HG03025 (cell line): ENCODE results near the gene C1QTNF2.

Source experiments
- ATAC-seq: cut with Tn5 transposase; IDR thresholded peaks from one replicate; pipeline ENCODE4 v1.9.1; 2021; ENCODE audit warnings: mild to moderate bottlenecking, moderate library complexity; ENCODE audit not compliant: unreplicated experiment, low FRiP score

The C1QTNF2 gene, protein sequence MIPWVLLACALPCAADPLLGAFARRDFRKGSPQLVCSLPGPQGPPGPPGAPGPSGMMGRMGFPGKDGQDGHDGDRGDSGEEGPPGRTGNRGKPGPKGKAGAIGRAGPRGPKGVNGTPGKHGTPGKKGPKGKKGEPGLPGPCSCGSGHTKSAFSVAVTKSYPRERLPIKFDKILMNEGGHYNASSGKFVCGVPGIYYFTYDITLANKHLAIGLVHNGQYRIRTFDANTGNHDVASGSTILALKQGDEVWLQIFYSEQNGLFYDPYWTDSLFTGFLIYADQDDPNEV

DNA sequence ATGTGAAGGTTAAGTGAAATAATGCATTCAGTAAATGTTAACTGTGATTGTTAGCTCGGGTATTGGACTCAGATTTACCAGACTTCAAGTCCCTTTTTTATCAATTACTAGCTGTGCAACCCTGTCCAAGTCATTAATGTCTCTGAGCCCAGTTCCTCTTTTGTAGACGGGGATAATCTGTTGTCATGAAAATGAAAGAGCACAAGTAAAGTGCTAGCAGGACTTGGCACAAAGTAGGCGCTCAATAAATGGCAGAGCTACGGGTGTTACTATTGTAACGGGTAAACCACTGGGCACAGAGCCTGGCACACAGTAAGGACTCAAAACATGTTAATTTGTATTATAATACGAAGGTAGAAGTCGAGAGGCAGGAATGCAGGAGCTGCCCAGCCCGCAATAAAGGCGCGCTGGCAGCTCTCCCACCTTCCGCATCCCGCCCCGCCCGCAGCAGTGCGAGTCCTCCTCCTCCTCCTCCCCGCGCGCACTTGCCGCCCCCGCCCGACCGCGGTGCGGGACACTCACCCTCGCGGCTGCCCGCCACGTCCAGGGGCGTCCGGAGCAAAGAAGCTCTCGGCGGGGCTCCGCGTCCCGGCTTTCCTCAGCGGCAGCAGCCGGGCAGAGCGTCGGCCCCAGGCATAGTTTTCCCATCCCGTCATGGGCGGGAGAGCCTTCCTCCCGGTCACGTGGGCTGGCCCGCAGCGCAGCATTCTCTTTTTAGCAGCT, at the start of gene C1QTNF2:
Gene C1QTNF2, minus strand, starts transcription at position 637 of the 723 bp plus-strand sequence. CDS start 15,615 bp downstream, outside the sequence.
- no peak for ATAC-seq

DNA sequence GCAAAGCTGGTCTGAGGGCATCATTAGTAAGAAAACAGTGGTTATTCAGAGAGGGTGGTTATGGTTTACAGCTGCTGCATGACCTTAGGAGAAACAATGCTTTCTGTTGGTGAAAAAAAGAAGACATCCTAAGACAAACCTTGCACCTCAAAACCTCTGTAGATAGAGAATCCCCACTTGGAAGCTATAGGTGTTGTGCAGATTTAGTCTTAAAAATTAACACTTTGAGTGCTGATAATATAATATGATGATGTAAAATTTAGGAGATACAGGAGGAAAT, 49.8 kb upstream of the C1QTNF2 start:
- no peak for ATAC-seq

DNA sequence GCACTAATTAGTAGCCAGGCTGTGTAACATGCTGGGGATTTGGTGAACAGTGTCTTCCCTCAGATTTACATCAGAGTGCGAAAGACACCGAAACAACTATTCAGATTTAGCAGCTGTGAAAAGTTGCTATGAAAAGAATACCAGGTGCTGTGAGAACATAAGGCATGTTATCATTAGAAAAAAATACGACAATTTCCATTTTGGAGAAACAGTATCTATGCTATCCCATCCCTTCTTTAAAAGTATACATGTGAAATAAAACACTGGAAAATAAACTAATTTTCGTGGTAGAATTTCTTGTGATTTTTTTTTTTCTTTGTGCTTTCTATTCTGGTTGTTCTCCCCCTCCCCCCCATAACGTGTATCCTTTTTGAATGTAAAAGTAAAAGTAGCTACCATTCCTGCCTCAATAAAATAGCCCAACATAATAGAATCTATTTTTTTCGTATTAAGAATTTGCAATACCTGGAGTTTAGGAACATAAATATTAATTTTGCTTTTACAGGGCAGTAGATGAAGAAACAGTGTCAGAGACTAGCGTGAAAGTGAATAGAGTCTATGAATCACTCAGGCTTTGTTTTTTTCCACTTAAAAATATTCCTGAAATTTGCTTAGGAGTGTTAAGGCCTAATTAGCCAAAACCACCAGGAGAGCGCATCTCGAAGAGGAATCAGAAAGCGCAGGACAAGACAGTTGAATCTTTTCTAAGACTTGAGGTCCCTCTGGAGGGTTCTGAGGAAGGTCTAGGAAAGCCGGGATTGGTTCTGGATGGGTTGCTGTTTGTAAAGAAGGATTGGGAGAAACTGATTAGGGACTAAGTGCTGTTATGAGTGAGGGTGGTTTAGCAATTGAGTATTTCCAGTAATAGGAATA, 49.3 kb upstream of the C1QTNF2 start:
- ATAC-seq = peak; percentile 27

DNA sequence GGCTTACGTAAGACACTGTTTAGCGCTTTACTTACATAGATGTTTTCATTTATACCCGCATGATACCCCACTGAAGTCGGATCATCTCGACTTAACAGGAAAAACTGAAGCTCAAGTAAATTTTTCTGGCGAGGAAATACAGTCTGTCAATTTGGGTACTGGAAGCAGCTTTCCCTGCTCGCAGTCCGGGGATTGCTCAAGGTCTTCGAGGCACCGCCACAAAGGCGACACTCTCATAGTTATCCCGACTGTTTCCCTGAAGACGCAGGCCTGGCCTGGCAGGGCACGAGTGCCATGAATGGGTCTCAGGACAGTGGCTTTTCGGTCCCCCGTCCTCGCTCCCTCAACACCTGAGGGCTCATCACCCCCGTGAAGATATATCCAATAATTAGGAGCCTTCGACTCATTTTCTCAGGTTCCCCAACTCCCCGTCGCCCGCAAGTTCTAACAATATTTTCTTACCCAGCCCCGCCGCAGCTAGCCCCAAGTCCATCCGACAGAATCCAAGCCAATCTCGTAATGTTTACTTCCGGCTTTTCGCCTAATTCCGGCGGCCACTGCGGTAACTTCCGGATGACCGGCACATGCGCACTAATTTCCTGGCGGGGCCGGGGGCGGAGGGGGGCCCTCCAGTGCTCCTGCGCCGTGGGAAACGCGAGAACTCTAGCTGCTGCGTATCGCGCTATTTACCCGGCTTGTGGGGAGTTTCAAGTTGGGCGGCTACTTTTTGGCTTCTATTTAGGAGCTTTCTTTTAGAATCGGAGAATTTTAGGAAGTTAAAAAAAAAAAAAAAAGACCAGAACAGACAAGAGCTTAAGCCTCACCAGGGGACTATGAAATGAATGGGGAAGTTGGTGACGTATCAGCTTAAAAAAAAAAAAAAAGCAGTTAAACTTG, 48.4 kb upstream of the C1QTNF2 start, which contains the start of gene SLU7:
Gene SLU7, minus strand, starts transcription at position 521 of the 897 bp plus-strand sequence. CDS start 3,787 bp downstream, outside the sequence.
- ATAC-seq = peak; percentile 52

DNA sequence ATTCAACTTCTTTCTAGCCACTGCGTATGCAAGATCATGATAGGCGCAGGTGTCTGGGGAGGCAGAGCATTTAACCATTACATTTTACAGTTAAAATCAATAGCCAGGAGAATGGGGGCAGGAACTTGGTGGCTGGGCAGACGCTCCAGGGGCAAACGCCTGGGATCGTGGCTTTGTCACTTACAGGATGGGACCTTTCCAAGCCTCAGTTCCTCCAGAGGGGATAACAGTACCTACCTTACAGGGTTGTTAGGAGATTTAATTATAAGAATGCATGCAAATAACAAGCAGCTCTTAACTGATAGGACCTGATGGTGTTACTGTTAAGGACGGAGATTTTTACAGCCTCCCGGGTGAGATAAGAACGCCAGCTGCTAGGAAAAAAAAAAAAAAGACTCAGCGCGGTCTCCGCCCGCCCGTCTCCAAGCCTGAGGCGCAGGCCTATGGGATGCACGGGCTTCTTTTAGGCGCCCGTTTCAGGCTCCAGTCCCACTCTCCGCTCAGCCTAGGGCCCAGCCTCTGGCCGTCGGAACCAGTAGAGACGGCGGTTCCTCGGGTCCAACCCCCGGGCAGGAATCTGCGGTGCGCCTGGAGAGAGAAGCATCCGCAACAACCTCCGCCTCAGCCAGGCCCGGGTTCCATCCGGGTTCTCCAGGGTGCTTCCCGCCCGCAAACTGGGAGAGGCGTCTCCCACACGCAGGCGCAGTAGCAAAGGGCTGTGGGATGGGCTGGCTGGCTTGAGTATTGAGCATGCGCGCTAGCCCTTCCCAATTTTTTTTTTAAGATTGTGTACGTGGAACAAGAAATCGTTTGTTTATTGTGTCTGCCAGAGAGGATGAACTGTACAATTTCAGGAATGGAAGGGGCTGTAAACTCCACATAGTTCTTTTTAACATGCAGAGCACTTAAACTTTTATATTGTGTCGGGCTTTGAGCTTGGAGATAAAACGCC, 29.3 kb upstream of the C1QTNF2 start, which contains the start of gene FAM200C:
Gene FAM200C, minus strand, starts transcription at position 653 of the 952 bp plus-strand sequence. CDS start 4,564 bp downstream, outside the sequence.
- ATAC-seq = peak; percentile 85

DNA sequence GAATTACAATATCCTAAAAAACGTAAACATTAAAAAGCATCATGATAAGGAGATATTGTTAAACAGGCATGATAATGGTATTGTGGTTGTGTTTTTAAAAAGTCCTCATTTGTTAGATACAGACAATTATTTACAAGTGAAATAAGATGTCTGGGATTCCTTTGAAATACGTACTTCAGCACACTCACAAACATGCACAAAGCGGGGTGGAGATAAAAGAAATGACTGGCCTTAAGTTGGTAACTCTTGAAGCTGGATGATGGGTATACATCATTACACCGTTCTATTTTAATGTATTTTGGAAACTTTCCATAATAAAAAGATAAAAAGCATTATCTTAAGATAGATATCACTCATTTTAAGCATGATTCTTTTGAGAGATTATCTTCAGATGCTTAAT, 28.4 kb upstream of the C1QTNF2 start:
- ATAC-seq = no peak

DNA sequence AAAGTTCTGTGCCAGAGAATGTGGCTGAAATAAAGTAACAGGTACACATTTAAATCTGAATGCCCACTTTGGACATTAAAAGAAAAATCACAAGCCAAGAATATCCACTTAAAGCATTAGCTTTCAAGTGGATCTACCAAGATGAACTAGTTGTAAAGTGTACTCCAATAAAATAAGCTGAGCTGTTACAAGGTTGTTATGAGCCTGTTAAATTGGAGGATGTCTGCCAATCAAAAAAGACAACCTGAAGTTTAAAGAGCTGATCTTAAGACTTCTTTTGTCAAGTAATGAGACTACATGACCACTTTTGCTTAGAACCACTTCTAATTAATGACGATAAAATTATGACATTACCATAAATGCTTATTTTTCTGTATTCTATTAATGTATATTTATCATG, 27.1 kb upstream of the C1QTNF2 start:
- no peak for ATAC-seq

DNA sequence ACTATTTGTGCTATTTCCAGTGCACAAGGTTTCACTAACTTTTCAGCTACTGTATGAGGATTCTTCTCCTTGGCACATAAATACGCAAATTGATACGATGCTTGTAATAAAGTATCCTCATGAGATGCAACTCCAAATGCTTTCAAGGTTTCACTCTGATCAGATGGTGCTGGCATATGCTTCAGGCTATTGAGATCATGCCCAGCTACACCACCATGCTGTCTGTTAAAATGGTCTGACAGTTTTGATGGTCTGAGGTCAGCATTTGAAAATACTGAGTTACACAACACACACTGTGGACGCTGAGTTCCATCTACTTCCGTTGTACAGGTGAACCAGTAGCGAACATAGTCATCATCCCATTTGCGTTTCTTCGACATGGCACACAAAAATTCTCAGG, 24.7 kb upstream of the C1QTNF2 start:
- no peak for ATAC-seq

DNA sequence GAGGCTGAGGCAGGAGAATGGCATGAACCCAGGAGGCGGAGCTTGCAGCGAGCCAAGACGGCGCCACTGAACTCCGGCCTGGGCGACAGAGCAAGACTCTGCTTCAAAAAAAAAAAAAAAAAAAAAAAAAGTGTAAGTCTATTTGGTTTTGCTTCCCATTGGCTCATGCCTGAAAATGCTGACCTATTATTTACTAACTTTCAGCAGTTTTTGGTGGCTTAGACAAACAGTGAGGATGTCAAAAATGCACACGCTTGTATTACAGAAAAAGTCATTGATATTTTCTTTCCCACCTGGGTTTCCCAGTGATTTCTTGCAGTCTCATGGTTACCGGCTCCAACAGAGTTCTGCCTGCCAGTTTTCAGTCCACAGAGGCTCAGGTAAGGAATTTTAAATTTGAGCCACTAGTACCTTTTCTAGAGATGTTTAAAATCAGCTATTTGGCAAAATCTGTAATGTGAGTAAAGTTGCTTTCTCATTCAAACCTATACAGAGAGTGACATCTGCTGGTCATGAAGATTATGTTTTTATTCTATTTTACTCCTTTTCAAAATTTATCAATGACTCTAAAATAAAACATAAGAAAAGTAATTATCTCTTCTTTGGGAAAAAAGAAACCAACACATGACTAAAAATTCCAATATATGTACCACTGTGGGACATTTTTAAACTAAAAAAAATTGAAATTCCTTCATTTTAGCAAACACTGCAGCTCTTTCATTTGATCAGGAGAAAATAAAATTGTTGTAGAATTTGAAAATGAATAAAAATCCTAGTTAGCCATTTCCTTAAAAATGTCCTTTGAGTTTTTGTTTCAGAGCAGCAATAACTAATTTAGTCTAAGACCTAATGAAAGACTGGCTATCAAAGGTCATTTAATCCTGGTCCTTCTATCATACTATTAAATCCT, 20.6 kb upstream of the C1QTNF2 start:
- no peak for ATAC-seq

DNA sequence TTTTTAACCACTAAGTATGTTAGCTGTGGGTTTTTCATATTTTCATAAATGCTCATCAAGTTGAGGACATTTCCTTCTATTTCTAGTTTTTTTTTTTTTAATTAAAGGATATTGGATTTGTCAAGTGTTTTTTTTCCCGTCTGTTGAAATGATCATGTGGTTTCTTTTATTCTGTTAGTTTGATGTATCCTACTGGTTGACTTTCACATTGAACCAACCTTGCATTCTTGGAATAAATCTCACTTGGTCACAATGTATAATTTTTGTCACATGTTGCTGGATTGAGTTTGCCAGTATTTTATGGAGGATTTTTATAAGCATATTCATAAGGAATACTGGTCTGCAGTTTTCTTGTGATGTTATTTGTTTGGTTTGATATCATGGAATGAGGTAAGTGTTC, 17.0 kb upstream of the C1QTNF2 start:
- ATAC-seq = no peak

DNA sequence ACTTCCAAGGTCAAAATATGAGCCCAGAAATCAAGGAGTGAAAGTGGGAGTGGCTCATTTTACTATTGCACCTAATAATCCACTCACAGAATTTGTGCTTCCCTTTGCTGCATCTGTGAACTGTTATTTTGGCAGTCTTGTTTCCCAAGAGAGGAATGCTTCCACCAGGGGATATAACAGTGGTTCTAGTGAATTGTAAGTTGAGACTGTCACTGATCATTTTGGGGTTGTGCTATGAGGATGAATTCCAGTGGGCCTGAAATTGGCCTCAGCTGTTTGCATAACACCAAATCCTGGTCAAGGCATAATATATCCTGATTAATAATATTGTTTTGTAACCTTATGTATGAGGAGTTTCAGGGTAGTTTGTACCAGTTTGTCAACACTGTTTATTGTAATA, 15.1 kb upstream of the C1QTNF2 start:
- ATAC-seq = no peak

DNA sequence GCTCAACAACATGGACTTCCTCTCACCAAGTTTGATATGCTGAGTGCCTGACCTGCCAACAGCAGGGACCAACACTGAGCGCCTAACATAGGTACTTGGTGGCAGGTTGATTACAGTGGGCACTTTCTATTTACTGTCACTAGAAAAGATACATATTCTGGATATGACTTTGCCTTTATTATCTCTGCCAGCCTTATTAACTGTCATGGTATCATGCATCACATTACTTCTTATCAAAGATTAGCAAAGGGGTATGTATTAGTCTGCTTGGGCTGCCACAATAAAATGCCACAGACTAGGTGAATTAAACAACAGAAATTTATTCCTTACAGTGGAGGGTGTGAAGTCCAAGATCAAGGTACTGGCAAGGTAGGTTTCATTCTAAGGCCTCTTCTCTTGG, 14.3 kb upstream of the C1QTNF2 start:
- no peak for ATAC-seq

DNA sequence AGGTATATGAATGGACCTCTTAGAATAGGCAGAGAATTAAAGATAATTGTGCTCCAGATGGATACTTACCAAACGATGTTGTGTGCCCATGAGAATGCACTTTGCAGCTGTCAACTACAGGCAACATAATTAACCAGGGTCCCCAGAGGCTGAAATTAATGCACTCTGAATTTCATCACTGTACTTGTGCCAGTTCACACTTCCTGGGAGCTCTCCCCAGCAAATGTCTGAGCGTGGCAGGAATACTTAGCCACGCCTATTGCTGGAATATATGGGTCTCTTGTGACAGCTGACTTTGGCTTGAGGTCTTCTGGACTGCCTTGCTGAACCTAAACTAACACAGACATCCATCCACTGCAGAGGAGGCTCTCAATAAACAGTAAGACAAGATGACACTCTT, 11.9 kb upstream of the C1QTNF2 start:
- no peak for ATAC-seq

DNA sequence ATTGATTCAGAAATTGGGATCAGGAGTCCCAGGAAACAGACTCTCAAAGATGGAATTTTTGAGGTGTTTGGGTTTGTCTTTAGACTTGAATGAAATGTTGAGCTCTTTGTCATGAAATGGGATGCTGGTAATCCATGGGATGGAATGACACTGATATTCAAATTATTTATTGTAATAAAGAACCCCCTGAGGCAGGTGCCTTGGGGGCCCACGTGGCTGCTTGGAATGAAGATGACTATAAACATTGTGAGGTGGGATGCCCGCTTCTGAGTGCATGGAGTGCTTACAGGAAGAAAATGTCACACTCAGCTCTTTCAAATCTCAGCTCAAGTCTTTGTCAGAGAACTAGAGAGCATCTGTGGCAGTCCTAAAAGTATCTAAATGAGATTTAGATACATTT, 9.6 kb upstream of the C1QTNF2 start:
- no peak for ATAC-seq

DNA sequence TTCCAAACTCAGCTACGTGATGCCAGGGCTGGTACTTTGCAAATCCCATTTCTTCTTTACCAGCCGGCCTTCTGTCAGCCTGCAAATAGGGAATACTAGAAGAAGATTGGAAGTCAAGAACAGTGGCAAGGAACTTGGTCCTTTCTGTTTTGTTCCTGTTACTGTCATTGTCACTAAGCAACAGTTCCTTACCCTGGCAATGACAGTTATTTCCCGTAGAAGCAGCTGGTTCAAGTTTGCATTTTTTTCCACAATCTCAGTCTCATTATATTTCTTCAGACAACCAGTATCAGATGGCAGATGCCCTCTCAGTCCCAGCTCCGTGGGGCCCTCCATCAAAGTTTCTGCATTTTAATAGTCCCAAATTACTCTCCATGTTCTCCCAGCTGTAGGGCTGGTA, 9.1 kb upstream of the C1QTNF2 start:
- ATAC-seq = no peak

DNA sequence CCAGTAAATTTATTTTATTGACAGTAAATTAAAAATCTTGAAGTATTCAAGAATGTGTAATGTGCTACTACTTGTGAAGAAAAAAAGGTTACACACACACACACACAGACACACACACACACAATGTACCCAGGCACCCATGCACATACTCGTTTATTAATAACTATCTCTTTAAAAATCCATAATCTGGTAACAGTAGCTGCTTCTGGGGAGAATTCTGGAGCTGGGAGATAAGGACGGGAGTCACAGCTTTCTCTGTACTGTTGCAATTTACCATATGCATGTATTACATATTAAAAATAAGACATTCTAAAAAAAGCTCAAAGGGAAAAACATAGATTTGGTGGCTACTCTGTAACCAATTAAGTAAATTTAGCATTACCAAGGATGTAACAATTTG, 7.9 kb upstream of the C1QTNF2 start:
- ATAC-seq = no peak

DNA sequence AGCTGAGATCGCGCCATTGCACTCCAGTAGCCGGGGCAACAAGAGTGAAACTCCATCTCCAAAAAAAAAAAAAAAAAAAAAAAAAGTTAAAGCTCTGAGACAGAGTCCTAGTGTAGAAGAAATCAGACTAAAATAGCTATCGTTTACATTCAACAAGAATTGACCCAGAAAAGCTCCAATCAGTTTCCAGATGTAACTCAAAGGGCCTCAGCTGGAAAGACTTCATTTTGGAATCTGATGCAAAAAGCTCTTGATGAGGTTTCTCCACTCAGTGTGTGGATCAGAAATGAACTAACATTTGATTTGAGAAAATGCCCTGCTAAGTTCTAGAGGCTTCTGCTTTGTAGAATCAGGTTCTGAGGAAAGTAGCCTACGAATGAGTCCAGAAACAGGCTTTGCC, 7.2 kb upstream of the C1QTNF2 start:
- no peak for ATAC-seq

DNA sequence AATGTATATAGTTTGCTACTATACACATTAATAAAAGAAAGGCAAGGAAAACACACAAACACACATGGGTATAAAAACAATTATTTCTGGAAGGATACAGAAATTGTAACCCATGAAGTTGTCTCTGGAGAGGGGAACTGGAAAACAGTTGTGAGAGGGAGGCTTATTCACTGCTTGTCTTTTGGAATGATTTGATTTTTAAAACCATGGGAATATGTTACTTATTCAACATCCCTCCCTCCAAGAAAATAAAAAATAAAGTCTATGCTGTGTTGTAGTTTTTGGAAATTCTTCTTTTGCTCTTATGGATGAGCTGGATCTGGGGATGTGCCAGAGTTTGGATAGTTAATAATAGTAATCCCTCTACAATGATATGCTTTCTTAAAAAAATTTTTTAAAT, 6.0 kb upstream of the C1QTNF2 start:
- ATAC-seq = no peak
